ENCODE data around the gene SNRPD1.

DNA sequence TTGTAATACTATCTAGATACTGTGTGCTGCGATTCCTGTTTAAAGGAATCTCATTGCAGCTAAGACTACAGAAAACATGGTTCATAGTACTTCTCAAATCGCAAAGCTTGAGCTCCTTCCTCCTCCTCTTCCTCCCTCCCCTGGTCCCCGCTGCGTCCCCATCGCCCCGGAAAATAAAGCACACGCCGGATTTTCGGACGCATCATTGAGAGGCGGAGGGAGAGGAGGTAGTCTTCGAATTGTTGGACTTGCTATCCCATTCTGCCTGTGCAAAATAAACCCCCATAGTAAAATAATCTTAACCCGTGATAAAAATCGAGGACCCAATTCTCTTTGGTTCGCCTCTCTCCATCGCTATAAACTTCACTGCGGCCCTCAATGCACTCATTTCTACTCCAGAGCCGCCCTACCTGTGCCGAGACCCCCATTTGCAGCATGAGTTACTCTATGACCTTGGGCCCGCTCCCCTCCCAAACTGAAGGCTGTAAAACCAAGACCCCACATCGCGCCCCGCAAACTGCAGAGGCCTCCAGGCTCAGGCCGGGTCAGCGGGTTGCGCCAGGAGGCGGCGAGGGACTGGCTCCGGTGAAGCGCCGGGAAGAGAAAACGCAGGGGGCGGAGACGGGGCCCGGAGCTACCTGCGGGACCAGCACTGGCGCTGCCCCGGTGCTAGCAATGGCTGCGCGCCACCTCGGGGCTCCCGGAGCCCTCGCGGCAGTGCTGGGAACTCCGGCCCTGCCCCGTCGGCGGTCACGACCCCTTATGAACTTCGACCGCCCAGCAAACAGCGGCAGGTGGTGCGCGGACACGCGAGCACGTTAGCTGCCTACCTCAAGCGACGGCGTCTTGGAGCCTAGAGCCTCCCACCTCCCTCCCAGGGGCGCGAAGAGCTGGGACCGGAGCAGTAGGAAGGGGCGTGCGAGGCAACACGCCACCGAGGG, 12.3 kb upstream of the SNRPD1 start:
- no peak for TF ChIP-seq POLR2A (IDR thresholded peaks at IDR 0.05)
- TF ChIP-seq, protein P1, sequence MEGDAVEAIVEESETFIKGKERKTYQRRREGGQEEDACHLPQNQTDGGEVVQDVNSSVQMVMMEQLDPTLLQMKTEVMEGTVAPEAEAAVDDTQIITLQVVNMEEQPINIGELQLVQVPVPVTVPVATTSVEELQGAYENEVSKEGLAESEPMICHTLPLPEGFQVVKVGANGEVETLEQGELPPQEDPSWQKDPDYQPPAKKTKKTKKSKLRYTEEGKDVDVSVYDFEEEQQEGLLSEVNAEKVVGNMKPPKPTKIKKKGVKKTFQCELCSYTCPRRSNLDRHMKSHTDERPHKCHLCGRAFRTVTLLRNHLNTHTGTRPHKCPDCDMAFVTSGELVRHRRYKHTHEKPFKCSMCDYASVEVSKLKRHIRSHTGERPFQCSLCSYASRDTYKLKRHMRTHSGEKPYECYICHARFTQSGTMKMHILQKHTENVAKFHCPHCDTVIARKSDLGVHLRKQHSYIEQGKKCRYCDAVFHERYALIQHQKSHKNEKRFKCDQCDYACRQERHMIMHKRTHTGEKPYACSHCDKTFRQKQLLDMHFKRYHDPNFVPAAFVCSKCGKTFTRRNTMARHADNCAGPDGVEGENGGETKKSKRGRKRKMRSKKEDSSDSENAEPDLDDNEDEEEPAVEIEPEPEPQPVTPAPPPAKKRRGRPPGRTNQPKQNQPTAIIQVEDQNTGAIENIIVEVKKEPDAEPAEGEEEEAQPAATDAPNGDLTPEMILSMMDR (IDR thresholded peaks at IDR 0.05 in 4 of 5, conservative IDR thresholded peaks at IDR 0.05 in 1 of 5) = peak in 3 of 5 experiments; percentile 16 to 34 (median 32)
